GM21529 (cell line): Measurements from ENCODE around the gene ERFL.
A peak's percentile ranks its signal among the peaks of the same experiment; 100 is the strongest.

Experiments
- ATAC-seq: cut with Tn5 transposase; IDR thresholded peaks from one replicate; pipeline ENCODE4 v1.9.1; 2021; ENCODE audit not compliant: unreplicated experiment

ERFL gene

DNA sequence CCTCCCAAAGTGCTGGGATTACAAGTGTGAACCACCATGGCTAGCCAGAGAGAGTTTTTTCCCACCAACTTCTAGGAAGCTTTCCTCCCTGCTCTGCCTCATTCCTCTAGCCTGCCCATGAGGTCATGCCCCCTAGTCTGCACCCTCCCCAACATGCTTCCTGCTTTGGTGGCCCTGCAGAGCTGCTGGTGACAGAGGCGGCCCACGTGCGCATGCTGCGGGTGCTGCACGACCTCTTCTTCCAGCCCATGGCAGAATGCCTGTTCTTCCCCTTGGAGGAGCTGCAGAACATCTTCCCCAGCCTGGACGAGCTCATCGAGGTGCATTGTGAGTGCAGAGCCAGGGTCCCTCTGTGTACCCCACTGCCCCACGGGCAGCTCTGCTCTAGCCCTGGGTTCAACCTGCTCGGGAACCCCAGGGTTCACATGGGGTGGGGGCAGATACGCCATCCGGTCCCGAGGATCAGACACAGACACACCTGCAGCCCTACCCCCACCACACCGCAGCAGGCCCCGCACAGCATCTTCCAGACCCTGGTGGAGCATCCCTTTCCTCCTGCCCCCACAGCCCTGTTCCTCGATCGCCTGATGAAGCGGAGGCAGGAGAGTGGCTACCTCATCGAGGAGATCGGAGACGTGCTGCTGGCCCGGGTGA lies 26.4 kb downstream of the ERFL start:
- no peak for ATAC-seq

DNA sequence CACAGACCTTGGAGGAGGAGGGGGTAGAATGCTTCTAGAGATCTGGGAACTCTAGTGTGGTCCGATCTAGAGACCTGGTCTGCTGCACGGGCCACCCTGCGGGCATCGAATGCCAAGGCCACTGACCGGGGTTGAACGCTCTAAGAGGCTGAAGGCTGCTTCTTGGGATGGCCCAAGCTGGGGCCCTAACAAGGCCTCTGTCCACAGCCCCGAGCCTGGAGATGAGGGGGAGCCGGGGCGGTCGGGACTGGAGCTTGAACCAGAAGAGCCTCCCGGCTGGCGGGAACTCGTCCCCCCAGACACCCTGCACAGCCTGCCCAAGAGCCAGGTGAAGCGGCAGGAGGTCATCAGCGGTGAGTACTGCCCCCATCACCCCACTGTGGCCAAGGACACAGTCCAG lies 30.0 kb downstream of the ERFL start:
- ATAC-seq: no peak

DNA sequence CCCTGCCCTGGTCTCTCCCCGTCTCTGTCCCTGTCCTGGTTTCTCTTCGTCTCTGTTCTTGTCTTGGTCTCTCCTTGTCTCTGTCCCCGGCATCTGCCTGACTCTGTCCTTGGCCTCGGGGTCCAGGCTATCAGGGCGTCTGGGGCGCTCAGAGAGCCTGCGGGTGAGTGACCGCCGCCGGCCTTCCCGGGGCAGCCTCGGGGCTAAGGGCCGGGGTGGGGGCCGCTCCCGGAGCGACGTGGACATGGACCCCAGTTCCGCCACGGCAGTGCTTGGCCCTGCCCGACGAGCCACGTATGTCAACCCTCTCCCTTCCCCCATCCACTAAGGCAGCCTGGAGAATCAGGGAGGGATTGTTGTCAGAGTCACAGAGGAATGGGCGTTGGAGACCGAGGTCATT lies 30.4 kb downstream of the ERFL start:
- ATAC-seq: no peak

DNA sequence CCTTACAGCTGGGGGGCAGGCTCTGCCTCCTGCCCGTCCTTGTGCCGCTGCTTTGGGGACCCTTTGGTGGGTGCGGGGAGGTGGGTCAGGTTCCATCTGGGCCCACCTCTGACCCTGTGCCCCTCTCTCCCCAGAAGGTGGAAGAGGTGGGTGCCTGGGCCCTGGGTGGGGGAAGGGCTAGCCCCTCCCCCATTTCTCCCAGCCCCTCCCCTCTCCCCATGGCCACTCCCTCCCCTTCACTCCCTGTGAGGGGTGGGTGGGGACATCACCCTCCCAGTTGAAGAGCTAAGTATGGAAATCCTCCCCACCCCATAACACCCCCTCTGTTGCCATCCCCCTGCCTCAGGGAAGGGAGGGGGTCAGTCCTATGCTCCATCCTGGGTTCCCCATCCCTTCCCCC lies 31.1 kb downstream of the ERFL start:
- ATAC-seq: no peak

DNA sequence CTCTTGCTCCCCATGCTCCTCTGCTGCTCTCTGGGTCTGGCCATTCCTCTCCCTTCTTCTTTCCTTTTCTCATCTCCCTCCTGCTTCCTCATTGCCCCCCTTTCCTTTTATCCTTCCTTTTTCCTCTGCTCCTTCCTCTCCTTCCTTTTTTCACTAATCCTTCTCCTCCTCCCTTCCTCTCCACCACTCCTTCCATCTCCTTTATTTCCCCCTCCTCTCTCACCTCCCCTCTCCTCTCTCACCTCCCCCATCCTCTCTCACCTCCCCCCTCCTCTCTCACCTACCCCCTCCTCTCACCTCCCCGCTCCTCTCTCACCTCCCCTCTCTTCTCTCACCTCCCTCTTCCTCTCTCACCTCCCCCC lies 31.7 kb downstream of the ERFL start:
- ATAC-seq: no peak

DNA sequence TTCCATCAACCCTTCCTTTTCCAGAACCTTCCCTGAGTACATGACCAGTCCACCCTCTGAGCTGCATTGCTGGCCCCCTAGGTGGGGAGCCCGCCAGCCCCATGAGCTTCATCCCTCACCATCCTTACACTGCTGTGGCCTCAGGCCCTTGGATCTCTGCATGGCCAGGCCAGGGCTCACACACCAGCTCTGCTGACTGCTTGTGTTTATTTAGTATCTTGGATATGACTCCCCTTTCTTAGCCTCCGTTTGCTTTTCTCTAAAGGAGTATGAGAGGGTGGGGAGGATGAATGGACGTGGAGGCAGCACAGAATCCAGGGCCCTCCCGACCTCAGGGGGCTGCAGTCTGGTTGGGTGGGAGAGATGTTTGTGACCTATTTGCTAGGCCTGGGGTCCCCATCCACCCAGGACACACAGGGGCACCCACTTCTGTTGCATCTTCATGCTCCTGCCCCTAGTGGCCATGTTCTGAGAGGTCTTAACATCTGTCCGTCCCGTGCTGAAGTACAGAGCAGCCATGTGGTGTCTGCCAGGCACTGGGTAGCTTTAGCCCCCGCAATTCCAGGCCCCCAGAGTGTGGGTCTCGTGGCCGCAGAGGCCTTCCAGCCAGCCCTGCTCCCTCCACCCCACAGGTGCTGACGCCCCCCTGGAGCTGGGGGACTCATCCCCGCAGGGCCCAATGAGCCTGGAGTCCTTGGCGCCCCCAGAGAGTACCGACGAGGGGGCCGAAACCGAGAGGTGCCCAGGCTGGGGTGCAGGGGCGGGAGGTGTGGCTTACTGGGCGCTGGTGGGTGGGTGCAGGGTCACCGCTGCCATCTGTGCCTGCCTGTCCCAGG lies 32.3 kb downstream of the ERFL start:
- ATAC-seq: no peak

DNA sequence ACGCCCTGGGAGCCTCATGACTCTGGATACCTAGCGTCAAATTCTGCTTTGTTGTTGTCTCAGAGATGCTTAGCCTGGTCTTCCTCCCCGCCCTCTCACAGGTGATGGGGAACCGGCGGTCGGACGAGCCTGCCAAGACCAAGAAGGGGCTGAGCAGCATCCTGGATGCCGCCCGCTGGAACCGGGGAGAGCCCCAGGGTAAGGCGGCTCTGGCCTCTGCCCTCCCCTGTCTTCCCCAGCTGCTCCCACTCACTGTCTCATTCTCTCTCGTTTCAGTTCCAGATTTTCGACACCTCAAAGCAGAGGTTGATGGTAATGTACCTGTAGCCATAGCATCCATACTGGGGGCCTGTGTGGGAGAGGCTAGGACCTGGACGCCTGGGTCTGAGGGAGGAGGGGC lies 33.9 kb downstream of the ERFL start:
- no peak for ATAC-seq

DNA sequence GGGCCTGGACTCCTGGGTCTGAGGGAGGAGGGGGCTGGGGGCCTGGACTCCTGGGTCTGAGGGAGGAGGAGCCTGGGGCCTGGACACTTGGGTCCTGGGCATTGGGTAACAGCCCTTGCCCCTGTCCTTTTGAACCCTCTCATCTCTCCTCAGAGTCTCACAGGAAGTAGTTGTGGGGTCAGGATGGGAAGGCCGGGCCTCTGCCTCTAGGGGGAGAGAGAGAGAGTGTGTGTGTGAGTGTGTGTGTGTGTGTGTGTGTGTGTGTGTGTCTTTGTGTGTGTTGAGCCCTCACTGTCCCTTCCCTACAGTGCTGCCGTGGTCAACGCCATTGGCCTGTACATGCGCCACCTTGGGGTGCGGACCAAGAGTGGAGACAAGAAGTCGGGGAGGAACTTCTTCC lies 34.4 kb downstream of the ERFL start:
- no peak for ATAC-seq

DNA sequence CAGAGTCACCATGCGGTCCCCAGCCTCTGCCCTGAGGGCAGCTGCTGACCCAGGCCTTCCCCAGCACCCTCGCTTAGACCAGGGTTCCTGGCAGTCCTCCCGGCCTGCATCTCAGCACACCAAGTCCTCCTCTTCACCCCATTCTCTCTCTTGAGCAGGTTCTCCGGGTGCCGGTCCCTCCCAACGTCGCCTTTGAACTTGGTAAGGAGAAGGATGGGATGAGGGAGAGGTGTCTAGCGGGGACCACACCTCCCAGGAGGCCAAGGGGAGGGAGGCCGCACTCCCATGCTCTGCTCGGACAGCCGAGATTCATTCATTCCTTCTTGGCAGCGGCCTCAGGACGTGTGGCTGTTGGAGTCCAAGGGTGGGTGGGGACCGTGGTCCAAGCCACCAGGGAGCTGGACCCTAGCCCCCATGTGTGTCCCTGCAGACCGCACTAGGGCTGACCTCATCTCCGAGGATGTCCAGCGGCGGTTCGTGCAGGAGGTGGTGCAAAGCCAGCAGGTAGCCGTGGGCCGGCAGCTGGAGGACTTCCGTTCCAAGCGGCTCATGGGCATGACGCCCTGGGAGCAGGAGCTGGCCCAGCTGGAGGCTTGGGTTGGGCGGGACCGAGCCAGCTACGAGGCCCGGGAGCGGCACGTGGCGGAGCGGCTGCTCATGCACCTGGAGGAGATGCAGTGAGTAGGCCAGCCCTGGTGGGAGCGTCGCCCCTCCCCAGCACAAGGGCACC lies 35.9 kb downstream of the ERFL start:
- ATAC-seq: no peak

DNA sequence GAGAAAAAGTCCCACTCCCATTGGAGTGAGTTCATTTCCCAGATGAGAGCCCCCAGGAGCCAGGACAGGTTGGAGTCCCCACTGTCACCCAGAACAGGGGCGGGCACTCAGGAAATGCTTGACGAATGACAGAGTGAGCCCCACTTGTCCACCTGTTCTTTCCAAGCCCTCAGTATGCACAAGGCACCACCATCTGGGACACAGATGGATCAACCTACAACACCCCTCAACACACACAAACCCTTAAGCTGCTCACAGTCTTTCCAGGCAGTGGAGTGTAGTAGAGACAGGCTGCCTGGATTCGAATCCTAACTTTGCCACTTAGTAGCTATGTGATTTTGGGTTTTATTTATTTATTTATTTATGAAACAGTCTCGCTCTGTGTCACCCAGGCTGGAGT lies 37.3 kb downstream of the ERFL start:
- ATAC-seq: no peak

DNA sequence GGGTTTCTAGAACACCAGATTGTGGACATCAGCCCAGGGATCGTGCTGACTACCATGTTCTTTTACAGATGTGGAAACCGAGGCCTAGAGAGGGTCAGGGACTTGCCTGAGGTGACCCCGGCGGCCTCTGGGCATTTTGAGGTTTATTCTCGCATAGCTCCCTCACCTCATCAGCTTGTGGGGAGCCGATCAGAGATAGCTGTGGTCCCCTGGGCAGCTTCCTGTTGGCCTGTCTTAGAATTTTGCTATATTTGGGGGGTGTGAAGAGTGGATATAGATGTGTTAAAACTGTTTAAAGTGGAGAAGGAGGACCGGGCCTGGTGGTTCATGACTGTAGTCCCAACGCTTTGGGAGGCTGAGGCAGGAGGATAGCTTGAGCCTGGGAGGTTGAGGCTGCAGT lies 38.4 kb downstream of the ERFL start:
- no peak for ATAC-seq

DNA sequence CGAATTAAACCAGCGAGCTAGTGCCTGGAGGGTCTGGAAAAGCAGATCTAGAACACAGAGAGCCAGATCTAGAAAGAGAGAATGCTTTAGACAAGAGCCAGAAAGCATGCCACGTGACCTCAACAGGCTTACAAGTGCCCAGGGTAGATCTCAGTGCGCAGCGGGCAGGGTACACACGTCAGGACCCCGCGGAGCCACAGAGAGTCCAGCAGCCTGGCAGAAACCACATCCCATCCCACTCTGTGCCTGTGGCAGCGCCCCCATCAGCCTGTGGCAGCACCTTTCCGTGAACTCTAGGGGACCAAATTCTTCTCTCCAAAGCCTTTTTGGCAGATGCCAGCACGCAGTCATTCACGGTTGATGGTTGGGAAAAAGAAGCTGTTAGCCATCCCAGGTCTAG lies 39.3 kb downstream of the ERFL start:
- ATAC-seq: no peak

DNA sequence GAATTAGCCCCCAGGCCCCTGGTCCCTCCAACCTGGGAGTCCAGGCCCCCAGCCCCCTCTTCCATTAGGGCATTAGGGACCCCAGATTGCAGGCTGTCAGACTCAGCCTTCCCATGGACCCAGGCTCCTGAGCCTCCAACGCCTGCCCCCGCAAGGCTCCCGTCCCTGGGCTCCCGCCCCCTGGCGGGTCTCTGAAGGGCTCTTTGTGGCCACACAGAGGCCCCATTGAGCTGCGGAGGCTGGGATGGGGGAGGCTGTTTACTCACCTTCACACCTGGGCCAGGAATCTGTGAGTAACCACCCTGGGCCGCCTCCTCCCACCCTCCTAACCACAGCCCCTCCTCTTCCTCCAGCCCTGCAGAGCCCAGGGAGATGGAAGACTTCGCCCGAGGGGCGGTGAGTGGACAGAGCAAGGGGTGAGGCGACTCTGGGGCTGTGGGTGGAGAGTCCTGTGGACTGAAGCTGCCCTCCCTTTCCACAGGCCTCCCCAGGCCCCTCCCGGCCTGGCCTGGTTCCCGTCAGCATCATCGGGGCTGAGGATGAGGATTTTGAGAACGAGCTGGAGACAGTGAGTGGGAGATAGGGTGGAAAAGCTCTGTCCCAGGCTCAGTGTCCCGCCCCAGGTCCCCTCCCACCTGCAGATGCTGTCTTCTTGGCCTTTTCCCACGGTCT lies 40.4 kb downstream of the ERFL start:
- no peak for ATAC-seq

DNA sequence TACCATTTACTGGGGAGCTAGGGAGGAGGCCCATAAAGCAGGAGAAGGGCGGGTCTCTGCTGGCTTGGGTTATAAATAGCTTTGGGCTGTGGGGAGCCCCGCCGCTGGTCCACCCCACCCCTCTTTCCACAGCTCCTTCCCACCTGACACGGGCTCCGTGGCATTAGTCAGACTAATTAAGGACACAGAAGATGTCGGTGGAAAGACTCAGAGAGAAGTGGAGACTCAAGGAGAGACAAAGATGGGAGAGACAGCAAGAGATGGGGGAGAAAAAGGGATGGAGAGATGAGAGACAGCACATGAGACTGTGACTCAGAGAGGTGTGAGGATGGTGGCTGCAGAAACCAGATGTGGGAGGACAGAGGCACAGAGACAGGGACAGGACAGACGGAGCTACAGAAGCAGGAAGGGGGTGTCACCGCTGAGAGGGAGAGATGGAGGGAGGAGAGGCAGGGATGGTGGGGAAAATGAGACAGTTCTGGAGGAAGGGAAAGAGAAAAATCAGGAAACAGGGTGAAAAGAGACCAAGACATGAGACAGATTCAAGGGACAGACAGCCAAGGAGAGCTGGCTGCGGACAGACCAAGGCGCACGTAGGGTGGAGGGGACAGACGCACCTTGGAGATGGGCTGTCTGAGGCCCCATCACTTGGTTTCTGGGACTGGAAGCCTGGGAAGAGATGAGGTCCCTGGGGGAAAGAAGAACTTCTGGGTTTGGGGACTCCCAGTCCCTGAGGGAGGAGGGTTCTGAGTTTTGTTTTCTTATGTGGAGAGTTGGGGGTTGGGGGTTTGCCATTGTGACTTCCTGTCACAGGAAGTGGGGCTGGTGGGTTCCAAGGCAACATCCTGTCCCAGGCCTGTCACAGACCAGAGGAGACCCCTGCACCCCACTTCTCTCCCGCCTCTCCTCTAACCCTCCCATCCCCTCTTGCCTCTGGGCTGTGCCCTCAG lies 41.2 kb downstream of the ERFL start:
- ATAC-seq: no peak

DNA sequence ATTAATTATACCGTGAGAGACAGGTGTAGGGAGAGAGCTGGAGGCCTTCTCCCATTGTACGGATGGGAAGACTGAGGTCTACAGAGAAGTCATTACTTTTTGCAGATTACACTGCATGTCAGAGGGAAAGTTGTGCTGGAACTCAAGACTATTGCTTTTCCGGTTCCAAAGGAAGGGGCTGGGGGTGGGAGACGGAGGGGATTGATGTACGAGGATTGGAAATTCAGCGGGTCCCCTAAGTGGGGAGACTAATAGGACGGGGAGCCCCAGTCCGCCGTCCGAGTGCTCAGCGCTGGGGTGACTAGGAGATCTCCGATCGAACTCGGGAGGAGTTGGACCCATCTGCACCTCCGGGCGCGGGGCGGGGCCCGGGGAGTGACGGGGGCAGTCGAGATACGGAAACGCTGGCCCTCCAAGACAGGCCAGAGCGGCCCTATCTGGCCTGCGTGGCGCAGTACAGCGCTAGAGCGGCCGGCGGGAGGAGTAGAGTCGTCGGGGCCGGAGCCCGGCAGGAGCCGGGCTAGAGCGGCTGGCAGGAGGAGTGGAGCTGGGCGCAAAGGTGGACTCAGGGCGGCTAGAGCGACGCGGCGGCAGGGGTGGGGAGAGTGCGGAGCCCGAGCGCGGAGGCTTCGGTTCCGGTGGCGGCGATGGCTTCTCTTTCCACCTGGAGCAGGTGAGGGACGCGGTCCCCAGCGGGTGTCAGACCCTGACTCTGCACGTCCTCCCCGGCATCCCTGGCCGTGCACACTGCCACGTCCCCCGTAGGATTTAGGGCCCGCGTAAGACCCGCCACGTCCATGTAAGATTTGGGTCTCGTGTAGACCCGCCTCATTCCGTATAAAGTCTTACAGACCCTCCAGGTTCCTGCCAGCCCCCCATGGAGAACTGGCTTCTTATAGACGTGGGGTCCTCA lies 44.2 kb downstream of the ERFL start:
- ATAC-seq: peak; percentile 78

DNA sequence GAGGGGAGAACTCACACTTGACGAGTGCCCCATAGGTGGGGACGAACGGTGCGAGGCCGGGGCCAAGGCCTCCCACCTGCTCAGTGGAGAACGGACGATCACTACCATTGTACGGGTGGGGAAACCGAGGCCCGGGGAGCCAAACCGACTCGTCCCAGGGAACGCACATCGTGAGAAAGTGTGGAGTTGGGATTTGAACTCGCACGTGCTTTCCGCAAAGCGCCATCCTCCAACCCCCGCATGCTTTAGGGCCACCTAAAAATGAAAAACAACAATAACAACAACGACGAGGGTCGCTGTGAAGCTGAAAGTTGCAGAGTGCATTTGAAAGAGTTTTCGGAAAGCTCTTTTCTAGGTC lies 44.8 kb downstream of the ERFL start:
- no peak for ATAC-seq

DNA sequence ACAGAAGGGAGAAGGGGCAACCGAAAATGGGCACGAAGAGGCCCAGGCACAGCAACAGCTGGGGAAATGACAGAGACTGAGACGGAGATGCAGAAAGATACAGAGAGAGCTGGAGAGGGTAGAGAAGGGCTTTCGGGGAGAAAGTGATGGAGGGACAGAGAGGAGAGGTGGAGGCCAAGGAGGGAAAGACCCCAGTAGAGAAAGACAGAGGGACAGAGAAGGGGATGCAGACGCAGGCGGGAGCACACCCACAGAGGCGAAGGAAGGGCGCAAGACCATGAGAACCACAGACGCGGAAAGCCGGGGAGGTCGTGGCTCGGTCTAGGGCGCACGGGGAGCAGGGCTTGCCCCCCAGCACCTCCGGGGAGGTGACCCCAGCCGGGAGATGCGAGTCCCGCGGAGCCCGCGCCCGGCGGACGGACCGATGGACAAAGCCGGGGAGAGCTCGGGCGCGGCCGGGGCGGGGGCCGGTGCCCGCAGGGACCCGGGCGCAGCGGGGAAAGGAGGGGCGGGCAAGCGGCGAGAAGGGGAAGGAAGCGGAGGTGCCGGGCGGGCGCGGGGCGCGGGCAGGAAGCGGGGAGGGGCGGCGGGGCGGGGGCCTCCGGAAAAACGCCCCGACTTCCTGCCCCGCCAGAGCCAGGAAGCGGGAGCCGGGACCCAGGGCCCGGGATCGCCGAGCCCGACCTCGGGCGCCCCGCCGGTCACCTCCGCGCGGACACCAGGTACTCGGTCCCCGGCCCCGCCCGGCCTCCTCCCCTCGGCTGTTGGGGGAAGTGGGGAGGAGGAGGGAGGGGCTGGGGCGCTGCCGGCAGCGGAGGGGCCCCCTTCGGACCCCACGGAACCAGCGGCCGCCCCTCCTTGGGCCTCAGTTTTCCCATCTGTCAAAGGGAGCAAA lies 45.4 kb downstream of the ERFL start, which contains the start of gene ARHGEF1:
Gene ARHGEF1 (plus strand): TSS at position 617 of the 895 bp plus-strand sequence. CDS start 4,899 bp downstream, outside the sequence.
- ATAC-seq: no peak

DNA sequence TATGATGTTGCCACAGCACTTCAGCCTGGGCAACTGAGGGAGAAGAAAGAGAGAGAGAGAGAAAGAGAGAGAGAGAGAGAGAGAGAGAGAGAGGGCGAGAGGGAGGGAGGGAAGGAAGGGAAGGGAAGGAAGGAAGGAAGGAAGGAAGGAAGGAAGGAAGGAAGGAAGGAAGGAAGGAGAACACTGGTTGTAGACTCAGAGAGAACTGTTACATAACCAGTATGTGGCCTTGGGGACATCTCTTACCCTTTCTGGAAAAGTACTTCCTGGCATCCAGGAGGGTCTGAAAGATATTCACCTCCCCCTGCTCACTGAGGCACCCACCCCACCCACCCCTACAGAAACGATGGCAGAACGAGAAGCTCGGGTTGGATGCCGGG lies 47.9 kb downstream of the ERFL start:
- ATAC-seq: no peak
